ENCODE data around the gene MRPL55.

MRPL55 gene

GRCh38 chr1:228120351-228120750 lies 11.3 kb upstream of the MRPL55 start:
- H3K9ac ChIP-seq (ENCODE audit: low read length), result no peak overlapping the region
- TF ChIP-seq CTCF (IDR thresholded peaks at IDR 0.05; ENCODE audit: low read length) (no peak), EZH2 (IDR thresholded peaks at IDR 0.05; ENCODE audit: borderline replicate concordance, low read length) (no peak)
- peaks cover 10% of the 10 kb centered on the region; the same call in 1 of the 2 replicates for H3K9me3 ChIP-seq (ENCODE audit: low read length)

GRCh38 chr1:228118040-228118439 lies 8.9 kb upstream of the MRPL55 start:
- Histone ChIP-seq H3K4me1 (ENCODE audit: insufficient read depth, low read length, severe bottlenecking) (peaks cover 4% of the 10 kb centered on the region), H3K9ac (ENCODE audit: low read length) (no peak overlapping the region), H3K27ac (ENCODE audit: low read depth, low read length, poor library complexity, severe bottlenecking) (no peak overlapping the region), H3K9me3 (ENCODE audit: low read length) (peaks cover 10% of the 10 kb centered on the region; the same call in 1 of the 2 replicates), H3F3A (ENCODE audit: insufficient read depth, low read length) (no peaks in the 10 kb centered on the region), H3K4me2 (ENCODE audit: low read length) (no peak overlapping the region), H4K20me1 (ENCODE audit: insufficient read depth, low read length) (no peaks in the 10 kb centered on the region), H3K4me3 (ENCODE audit: low read depth, low read length, poor library complexity, severe bottlenecking) (no peak overlapping the region), H3K36me3 (ENCODE audit: insufficient read depth, low read length) (no peaks in the 10 kb centered on the region), H3K79me2 (ENCODE audit: insufficient read depth, low read length) (no peaks in the 10 kb centered on the region), H3K27me3 (ENCODE audit: insufficient read depth, low read length) (no peaks in the 10 kb centered on the region), H2AFZ (ENCODE audit: low read length) (no peak overlapping the region), H3K9me2 (ENCODE audit: low read depth, low read length) (no peaks in the 10 kb centered on the region)
- TF ChIP-seq EZH2 (IDR thresholded peaks at IDR 0.05; ENCODE audit: borderline replicate concordance, low read length), result no peak

More at GRCh38 chr1:228120351-228120750, 11.3 kb upstream of the MRPL55 start:
- H4K20me1 ChIP-seq (ENCODE audit: insufficient read depth, low read length), result no peaks in the 10 kb centered on the region
- H3K27ac ChIP-seq (ENCODE audit: low read depth, low read length, poor library complexity, severe bottlenecking), result no peak overlapping the region
- H3K27me3 ChIP-seq (ENCODE audit: insufficient read depth, low read length), result no peaks in the 10 kb centered on the region
- no peaks in the 10 kb centered on the region for H3K79me2 ChIP-seq (ENCODE audit: insufficient read depth, low read length)
- no peak overlapping the region for H3K4me3 ChIP-seq (ENCODE audit: low read depth, low read length, poor library complexity, severe bottlenecking)
- H2AFZ ChIP-seq (ENCODE audit: low read length), result no peak overlapping the region
- H3F3A ChIP-seq (ENCODE audit: insufficient read depth, low read length), result no peaks in the 10 kb centered on the region
- no peaks in the 10 kb centered on the region for H3K9me2 ChIP-seq (ENCODE audit: low read depth, low read length)
- peaks cover 4% of the 10 kb centered on the region for H3K4me1 ChIP-seq (ENCODE audit: insufficient read depth, low read length, severe bottlenecking)
- no peak overlapping the region for H3K4me2 ChIP-seq (ENCODE audit: low read length)
- H3K36me3 ChIP-seq (ENCODE audit: insufficient read depth, low read length), result no peaks in the 10 kb centered on the region

GRCh38 chr1:228117335-228117734 lies 8.2 kb upstream of the MRPL55 start:
- Histone ChIP-seq H3K27me3 (ENCODE audit: insufficient read depth, low read length) (no peaks in the 10 kb centered on the region), H4K20me1 (ENCODE audit: insufficient read depth, low read length) (no peaks in the 10 kb centered on the region), H3K36me3 (ENCODE audit: insufficient read depth, low read length) (no peaks in the 10 kb centered on the region), H3K9me2 (ENCODE audit: low read depth, low read length) (no peaks in the 10 kb centered on the region), H2AFZ (ENCODE audit: low read length) (no peak overlapping the region), H3K79me2 (ENCODE audit: insufficient read depth, low read length) (no peaks in the 10 kb centered on the region), H3F3A (ENCODE audit: insufficient read depth, low read length) (no peaks in the 10 kb centered on the region), H3K4me1 (ENCODE audit: insufficient read depth, low read length, severe bottlenecking) (peaks cover 4% of the 10 kb centered on the region), H3K4me3 (ENCODE audit: low read depth, low read length, poor library complexity, severe bottlenecking) (no peak overlapping the region), H3K9me3 (ENCODE audit: low read length) (peaks cover 10% of the 10 kb centered on the region; the same call in 1 of the 2 replicates), H3K9ac (ENCODE audit: low read length) (no peak overlapping the region), H3K27ac (ENCODE audit: low read depth, low read length, poor library complexity, severe bottlenecking) (no peak overlapping the region), H3K4me2 (ENCODE audit: low read length) (no peak overlapping the region)
- TF ChIP-seq CTCF (IDR thresholded peaks at IDR 0.05; ENCODE audit: low read length) (no peak), EZH2 (IDR thresholded peaks at IDR 0.05; ENCODE audit: borderline replicate concordance, low read length) (no peak)

- Histone ChIP-seq H3K9me3 (ENCODE audit: low read length) (peaks cover 10% of the 10 kb centered on the region; the same call in 1 of the 2 replicates), H3K27me3 (ENCODE audit: insufficient read depth, low read length) (no peaks in the 10 kb centered on the region), H3K27ac (ENCODE audit: low read depth, low read length, poor library complexity, severe bottlenecking) (no peak overlapping the region), H3K4me1 (ENCODE audit: insufficient read depth, low read length, severe bottlenecking) (peaks cover 7% of the 10 kb centered on the region), H3K4me2 (ENCODE audit: low read length) (no peak overlapping the region), H3K9me2 (ENCODE audit: low read depth, low read length) (no peaks in the 10 kb centered on the region), H2AFZ (ENCODE audit: low read length) (no peak overlapping the region), H3K4me3 (ENCODE audit: low read depth, low read length, poor library complexity, severe bottlenecking) (no peak overlapping the region), H3K79me2 (ENCODE audit: insufficient read depth, low read length) (no peaks in the 10 kb centered on the region), H3K9ac (ENCODE audit: low read length) (no peak overlapping the region), H3F3A (ENCODE audit: insufficient read depth, low read length) (no peaks in the 10 kb centered on the region), H4K20me1 (ENCODE audit: insufficient read depth, low read length) (no peaks in the 10 kb centered on the region), H3K36me3 (ENCODE audit: insufficient read depth, low read length) (no peaks in the 10 kb centered on the region)
- TF ChIP-seq EZH2 (IDR thresholded peaks at IDR 0.05; ENCODE audit: borderline replicate concordance, low read length) (no peak), CTCF (IDR thresholded peaks at IDR 0.05; ENCODE audit: low read length) (no peak)
These were observed 5.7 kb upstream of the MRPL55 start for GRCh38 chr1:228114827-228115226.

Measured in OCI-LY1 (cell line).